Lower leg skin (tissue), 4 donors: Measurements from ENCODE around the gene HPGDS. TPM values are rescaled to one million over a fixed set of nuclear protein-coding genes. Genes with fewer than 3 reads are reported as not detected.
A peak's percentile ranks its signal among the peaks of the same experiment; 100 is the strongest.
"Not testable (repeated sequence)": the region's sequence is repeated elsewhere in the genome, so short reads cannot be mapped to it uniquely, and the experiment has no call there.

Source experiments
- DNase-seq, 2 donors: peaks; one replicate each; pipeline ENCODE4 v3.0.0-alpha.2; 2019; ENCODE audit warnings: low spot score in 2 of 2
- H3K4me3 ChIP-seq: fragments of 200-600 bp; sonication (generic); 2 replicates; pipeline ENCODE4 v1.5.1; 2017; ENCODE audit warnings: mild to moderate bottlenecking, low read depth; ENCODE audit not compliant: poor library complexity, severe bottlenecking
- CTCF ChIP-seq, 3 donors: fragments of 450-650 bp; IDR thresholded peaks; one replicate each; pipeline ENCODE4 v1.5.1; 2016; ENCODE audit warnings: antibody characterized with exemption in 3 of 3, mild to moderate bottlenecking in 3 of 3, moderate library complexity in 2 of 3
- POLR2A ChIP-seq, 2 donors: fragments of 450-650 bp; IDR thresholded peaks; one replicate each; pipeline ENCODE4 v1.6.1; 2016 to 2017; ENCODE audit warnings: antibody characterized with exemption in 2 of 2, mild to moderate bottlenecking in 1 of 2, moderate library complexity in 1 of 2
- WGBS, 2 donors: methylation state at CpG; one replicate each; pipeline ENCODE4 v1.1.5; 2018; 5-methylcytosine and 5-hydroxymethylcytosine counted together
- intact Hi-C: fragments of 100-400 bp; cut with DNase I; formaldehyde crosslinking; loops from one replicate; pipeline ENCODE4 v1.15.0; 2023; ENCODE audit warnings: low total_unique reads
- total RNA-seq, 4 donors: library from RNA; depleted of rRNA; stranded (reverse); fragments of >200 nt; gene quantifications; one replicate each; pipeline ENCODE4 v1.1.0, GENCODE V29; 2016

HPGDS gene
- total RNA-seq: 1 to 10 TPM in 3 of 4 donors, under 1 TPM in 1; 0.86 to 3.0 (median 1.6) TPM

DNA sequence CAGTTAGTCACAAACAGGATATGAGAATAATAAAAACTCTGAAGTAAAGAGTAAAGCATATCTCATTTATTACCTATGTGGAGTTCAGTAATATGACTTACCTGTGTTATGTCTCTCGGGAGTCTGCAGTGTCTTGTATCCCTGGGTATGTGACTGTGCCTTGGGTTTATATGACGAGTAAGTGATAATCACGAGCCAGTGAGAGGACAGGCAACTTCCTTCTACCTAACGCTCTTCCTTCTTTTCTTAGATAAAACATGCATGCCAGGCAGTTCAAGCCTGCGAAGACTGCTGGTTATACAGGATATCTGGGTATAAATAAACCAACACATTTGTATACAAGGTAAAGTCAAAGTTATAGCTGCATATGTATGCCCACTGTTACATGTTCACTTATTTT is at the start of gene HPGDS:
HPGDS (minus strand) TSS at position 143 of the 400 bp plus-strand sequence. CDS start 8,207 bp downstream, outside the sequence.
- peak in 1 of 2 donors; percentile 27 for DNase-seq
- intact Hi-C loops: no loop called here
- no peak within 1 kb of the TSS for H3K4me3 ChIP-seq
- WGBS, 2 donors: 63 to 83% methylated on average over 5 of the region's 5 CpGs
- TF ChIP-seq CTCF (IDR thresholded peaks at IDR 0.05): no peak
- TF ChIP-seq POLR2A (IDR thresholded peaks at IDR 0.05): no peak

DNA sequence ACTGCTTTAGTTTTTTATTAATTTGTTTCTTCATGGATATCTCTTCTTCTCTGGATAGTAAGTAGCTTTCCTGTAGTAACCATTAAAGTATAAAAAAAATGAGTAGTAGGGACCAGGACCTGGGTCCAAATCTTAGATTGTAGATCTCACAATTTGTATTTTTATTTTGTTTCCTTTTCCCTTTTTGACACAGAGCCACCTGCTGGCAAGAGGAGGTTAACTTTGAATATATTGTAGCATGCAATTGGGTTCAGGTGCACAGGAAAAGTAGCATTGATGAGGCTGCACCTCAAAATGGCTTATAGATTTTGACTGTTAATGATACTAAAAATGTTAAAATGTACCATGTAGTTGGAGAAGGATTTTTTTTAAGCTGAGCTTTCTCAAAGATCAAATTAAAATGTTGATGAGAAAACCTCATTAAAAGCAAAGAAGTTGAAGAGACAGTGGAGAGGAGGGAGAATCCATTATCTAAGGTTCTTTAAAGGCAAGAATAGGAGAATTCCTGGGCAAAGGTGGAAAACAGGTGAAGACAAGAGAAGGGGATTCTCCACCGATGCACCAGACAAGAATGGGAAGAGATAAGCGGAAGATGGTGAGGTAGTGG is 48.3 kb upstream of the HPGDS start:
- 90 to 95% methylated on average over 2 of the region's 2 CpGs for WGBS, 2 donors
- TF ChIP-seq POLR2A (IDR thresholded peaks at IDR 0.05): no peak
- TF ChIP-seq CTCF (IDR thresholded peaks at IDR 0.05): no peak
- no peak for DNase-seq
- intact Hi-C loops: no loop called here
- H3K4me3 ChIP-seq: no peak overlapping the region

- no peak for DNase-seq
- TF ChIP-seq CTCF (IDR thresholded peaks at IDR 0.05) (no peak), POLR2A (IDR thresholded peaks at IDR 0.05) (no peak)
- H3K4me3 ChIP-seq: no peak overlapping the region
- 90 to 94% methylated on average over 5 of the region's 5 CpGs for WGBS, 2 donors
- intact Hi-C loops: no loop called here
Observed at GRCh38 chr4:94389595-94390267, 47.1 kb upstream of the HPGDS start.

DNA sequence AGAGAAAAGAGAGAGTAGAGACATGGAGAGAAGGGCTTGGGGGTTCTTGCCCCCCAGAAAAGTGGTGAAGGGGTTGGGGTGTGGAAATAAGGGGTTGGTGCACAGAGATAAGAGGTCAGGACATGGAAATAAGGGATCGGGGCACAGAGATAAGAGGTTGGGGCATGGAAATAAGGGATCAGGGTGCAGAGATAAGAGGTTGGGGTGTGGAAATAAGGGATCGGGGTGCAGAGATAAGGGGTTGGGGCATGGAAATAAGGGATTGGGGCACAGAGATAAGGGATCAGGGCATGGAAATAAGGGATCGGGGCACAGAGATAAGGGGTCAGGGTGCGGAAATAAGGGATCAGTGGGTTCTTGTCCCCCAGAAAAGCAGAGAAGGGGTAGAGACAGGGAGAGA is 45.3 kb upstream of the HPGDS start:
- DNase-seq, intact Hi-C loops, H3K4me3 ChIP-seq: not testable (repeated sequence)
- 70 to 84% methylated on average over 4 of the region's 4 CpGs for WGBS, 2 donors

DNA sequence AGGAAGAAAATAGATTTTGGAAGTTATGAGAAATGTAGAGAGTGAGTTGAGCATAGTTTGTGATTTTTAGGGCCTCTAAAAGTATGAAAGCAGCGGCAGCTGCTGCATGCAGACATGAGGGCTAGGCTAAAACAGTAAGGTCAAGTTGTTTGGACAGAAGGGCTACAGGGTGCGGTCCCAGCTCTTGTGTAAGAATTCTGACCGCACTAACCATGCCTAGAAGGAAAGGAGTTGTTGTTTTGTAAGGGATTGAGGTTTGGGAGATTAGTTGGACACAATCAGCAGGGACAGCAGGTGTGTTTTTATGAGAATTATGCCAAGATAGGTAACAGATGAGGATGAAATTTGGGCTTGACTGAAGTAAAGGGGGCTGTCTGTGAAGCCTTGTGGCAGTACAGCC is 42.8 kb upstream of the HPGDS start:
- DNase-seq, intact Hi-C loops, H3K4me3 ChIP-seq: not testable (repeated sequence)
- WGBS, 2 donors: 91 to 95% methylated on average over 3 of the region's 3 CpGs

DNA sequence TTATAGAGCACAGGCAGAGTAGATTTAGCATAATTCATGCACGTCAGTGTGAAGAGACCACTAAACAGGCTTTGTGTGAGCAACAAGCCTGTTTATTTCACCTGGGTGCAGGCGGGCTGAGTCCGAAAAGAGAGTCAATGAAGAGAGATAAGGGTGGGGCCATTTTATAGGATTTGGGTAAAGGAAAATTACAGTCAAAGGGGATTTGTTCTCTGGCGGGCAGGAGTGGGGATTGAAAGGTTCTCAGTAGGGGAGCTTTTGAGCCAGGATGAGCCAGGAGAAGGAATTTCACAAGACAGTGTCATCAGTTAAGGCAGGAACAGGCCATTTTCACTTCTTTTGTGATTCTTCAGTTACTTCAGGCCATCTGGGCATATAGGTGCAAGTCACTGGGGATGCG is 40.3 kb upstream of the HPGDS start:
- intact Hi-C loops, DNase-seq, H3K4me3 ChIP-seq: not testable (repeated sequence)
- WGBS, 2 donors: 75 to 81% methylated on average over 5 of the region's 5 CpGs

DNA sequence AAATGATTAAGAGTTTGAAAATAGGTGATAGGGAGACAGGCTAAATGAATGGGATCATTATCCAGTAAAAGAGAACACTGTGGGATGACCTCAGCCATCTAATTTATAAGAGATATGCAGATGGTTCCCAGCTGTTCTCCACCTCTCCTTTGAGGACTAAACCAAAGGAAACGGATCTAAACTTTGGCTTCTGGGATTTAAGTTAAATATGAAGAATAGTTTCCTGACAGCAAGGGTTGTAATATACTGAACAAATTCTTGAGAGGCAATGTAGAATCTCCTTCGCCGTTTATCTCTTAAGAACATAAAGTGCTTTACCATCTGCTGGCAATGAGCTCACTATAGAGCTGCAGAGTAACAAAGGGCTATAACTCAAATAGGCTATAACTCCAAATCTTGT is 35.4 kb upstream of the HPGDS start:
- WGBS, 2 donors: 51 to 71% methylated on average over 3 of the region's 3 CpGs
- no peak for DNase-seq
- intact Hi-C loops: loop anchor here (10.0 kb wide), 1 partner anchor 1253 kb away; no protein-coding TSS in a partner anchor
- TF ChIP-seq POLR2A (IDR thresholded peaks at IDR 0.05) (no peak), CTCF (IDR thresholded peaks at IDR 0.05) (no peak)
- H3K4me3 ChIP-seq: no peak overlapping the region
